Spleen (tissue), 11 donors: ENCODE data around the gene SCN9A. TPM values are rescaled to one million over a fixed set of nuclear protein-coding genes. Genes with fewer than 3 reads are reported as not detected.

Experiments
- DNase-seq: peaks from one replicate; pipeline ENCODE4 v3.0.0-alpha.2; 2020
- H3K27ac ChIP-seq, 8 donors: fragments of 200-600 bp; sonication (generic) in 7 of 8; 1 replicate in 4 of 8; 2 replicates in 4 of 8; pipeline versions ENCODE4 v1.5.0 to v1.8.0; 2016 to 2021; ENCODE audit warnings: inconsistent platforms in 4 of 8, mild to moderate bottlenecking in 4 of 8, moderate library complexity in 1 of 8
- H3K27me3 ChIP-seq, 7 donors: fragments of 200-600 bp; sonication (generic) in 6 of 7; replicated peaks in 1 of 7; 1 replicate in 4 of 7; 2 replicates in 3 of 7; pipeline versions ENCODE4 v1.5.0 to v1.8.0; 2016 to 2021; ENCODE audit warnings: inconsistent platforms in 3 of 7, mild to moderate bottlenecking in 1 of 7
- H3K36me3 ChIP-seq, 6 donors: fragments of 200-600 bp; sonication (generic) in 5 of 6; 1 replicate in 4 of 6; 2 replicates in 2 of 6; pipeline versions ENCODE4 v1.5.0 to v1.8.0; 2016 to 2021; ENCODE audit warnings: inconsistent platforms in 2 of 6
- H3K4me1 ChIP-seq, 6 donors: fragments of 200-600 bp; sonication (generic) in 5 of 6; 1 replicate in 3 of 6; 2 replicates in 3 of 6; pipeline versions ENCODE4 v1.5.0 to v1.8.0; 2016 to 2021; ENCODE audit warnings: inconsistent platforms in 3 of 6
- H3K4me3 ChIP-seq, 8 donors: fragments of 200-600 bp; sonication (generic) in 7 of 8; 1 replicate in 4 of 8; 2 replicates in 4 of 8; pipeline versions ENCODE4 v1.5.0 to v1.8.0; 2016 to 2021; ENCODE audit warnings: inconsistent platforms in 4 of 8, mild to moderate bottlenecking in 4 of 8, moderate library complexity in 2 of 8
- H3K9me3 ChIP-seq, 8 donors: fragments of 200-600 bp; sonication (generic) in 7 of 8; 1 replicate in 4 of 8; 2 replicates in 4 of 8; pipeline versions ENCODE4 v1.5.0 to v1.8.0; 2016 to 2021; ENCODE audit warnings: inconsistent platforms in 4 of 8
- CTCF ChIP-seq, 11 experiments: fragments of 200-600 bp in 7 of 11; fragments of 450-650 bp in 4 of 11; sonication (generic) in 4 of 11; IDR thresholded peaks in 8 of 11; conservative IDR thresholded peaks in 3 of 11; 1 replicate in 7 of 11; 2 replicates in 4 of 11; pipeline versions ENCODE4 v1.4.0 to v1.8.0; 2016 to 2021; ENCODE audit warnings: antibody characterized with exemption in 11 of 11, inconsistent platforms in 4 of 11, mild to moderate bottlenecking in 1 of 11
- POLR2A ChIP-seq, 3 donors: fragments of 450-650 bp; IDR thresholded peaks; one replicate each; pipeline ENCODE4 v1.5.1; 2017; ENCODE audit warnings: antibody characterized with exemption in 3 of 3, mild to moderate bottlenecking in 1 of 3
- POLR2AphosphoS5 ChIP-seq, 3 donors: sonication (generic); formaldehyde crosslinking; IDR thresholded peaks; one replicate each; pipeline ENCODE4 v1.5.1; 2017; ENCODE audit warnings: antibody characterized with exemption in 3 of 3
- WGBS, 5 donors: extraction: QIAGEN DNeasy Blood & Tissue Kit in 3 of 5; methylation state at CpG; one replicate each; pipeline versions ENCODE4 v1.1.5 to v1.1.7; 2013 to 2018; 5-methylcytosine and 5-hydroxymethylcytosine counted together
- intact Hi-C: fragments of 100-400 bp; cut with DNase I; formaldehyde crosslinking; loops from one replicate; pipeline ENCODE4 v1.15.0; 2023; ENCODE audit warnings: low total_unique reads
- polyA plus RNA-seq, 3 donors: library from polyadenylated mRNA; stranded (reverse); fragments of 200-250 nt; gene quantifications; one replicate each; pipeline ENCODE4 v1.2.1, GENCODE V29; 2013
- total RNA-seq, 7 donors: library from RNA; depleted of rRNA in 3 of 7; stranded (reverse); fragments of >200 nt in 3 of 7; fragmentation: NEBNext Ultra II Directional in 4 of 7; extraction: Animal tissue kit (Norgen Biotek cat#: 25700) in 4 of 7; gene quantifications; one replicate each; pipeline versions ENCODE4 v1.1.0 to v1.2.1, GENCODE V29; 2016 to 2021
- donor health status: healthy with polysubstance abuse.
- donor health status: DM: no; HTN: no; CAD: no; lungs with moderate emphysema.
- donor health status: DM: no; HTN: no; CAD: no.
- donor health status: Bipolar disorder and iron deficiency.
- donor health status: healthy.
- donor health status: DM: no; HTN: no; CAD: no.
- donor health status: DM: yes; HTN: yes; CAD: no.

Gene SCN9A
- total and polyA plus RNA-seq, 10 donors, result 0.76 to 27.9 (median 17.3) TPM

GRCh38 chr2:166333801-166334200 is 41.9 kb downstream of the SCN9A start:
- intact Hi-C loops, result no loop called here
- 84 to 93% (median 86%) methylated on average over 2 of the region's 2 CpGs for WGBS, 5 donors

GRCh38 chr2:166332106-166332505 is 43.6 kb downstream of the SCN9A start:
- intact Hi-C loops, result no loop called here
- DNase-seq, result no peak
- Histone ChIP-seq H3K27me3 (no peaks in the 10 kb centered on the region), H3K9me3 (no peaks in the 10 kb centered on the region), H3K4me3 (no peak overlapping the region), H3K4me1 (no peaks in the 10 kb centered on the region), H3K36me3 (no peaks in the 10 kb centered on the region), H3K27ac (no peak overlapping the region)
- TF ChIP-seq POLR2A (IDR thresholded peaks at IDR 0.05), result no peak
- no peak for TF ChIP-seq CTCF (IDR thresholded peaks at IDR 0.05 in 8 of 11, conservative IDR thresholded peaks at IDR 0.05 in 3 of 11)
- TF ChIP-seq POLR2AphosphoS5 (IDR thresholded peaks at IDR 0.05), result no peak

More at GRCh38 chr2:166333801-166334200, 41.9 kb downstream of the SCN9A start:
- H3K4me3 ChIP-seq, result no peak overlapping the region
- H3K27ac ChIP-seq, result no peak overlapping the region
- H3K9me3 ChIP-seq, result no peaks in the 10 kb centered on the region
- DNase-seq, result no peak
- H3K27me3 ChIP-seq, result no peaks in the 10 kb centered on the region
- no peaks in the 10 kb centered on the region for H3K4me1 ChIP-seq
- TF ChIP-seq CTCF (IDR thresholded peaks at IDR 0.05 in 8 of 11, conservative IDR thresholded peaks at IDR 0.05 in 3 of 11), result no peak
- no peak for TF ChIP-seq POLR2AphosphoS5 (IDR thresholded peaks at IDR 0.05)
- no peak for TF ChIP-seq POLR2A (IDR thresholded peaks at IDR 0.05)
- H3K36me3 ChIP-seq, result no peaks in the 10 kb centered on the region

- intact Hi-C loops, result no loop called here
- H3K4me1 ChIP-seq, result no peaks in the 10 kb centered on the region
- WGBS, 5 donors, result 95 to 100% (median 98%) methylated on average over 1 of the region's 1 CpG
- H3K27me3 ChIP-seq, result no peaks in the 10 kb centered on the region
- no peaks in the 10 kb centered on the region for H3K36me3 ChIP-seq
- no peak for TF ChIP-seq CTCF (IDR thresholded peaks at IDR 0.05 in 8 of 11, conservative IDR thresholded peaks at IDR 0.05 in 3 of 11)
- TF ChIP-seq POLR2A (IDR thresholded peaks at IDR 0.05), result no peak
- no peak for TF ChIP-seq POLR2AphosphoS5 (IDR thresholded peaks at IDR 0.05)
- no peak for DNase-seq
- H3K9me3 ChIP-seq, result no peaks in the 10 kb centered on the region
- no peak overlapping the region for H3K27ac ChIP-seq
- no peak overlapping the region for H3K4me3 ChIP-seq
Measured at GRCh38 chr2:166331468-166331867, 44.3 kb downstream of the SCN9A start.

GRCh38 chr2:166329465-166329864 is 46.3 kb downstream of the SCN9A start:
- H3K9me3 ChIP-seq, result no peaks in the 10 kb centered on the region
- no peaks in the 10 kb centered on the region for H3K27me3 ChIP-seq
- no peak overlapping the region for H3K27ac ChIP-seq
- TF ChIP-seq POLR2A (IDR thresholded peaks at IDR 0.05), result no peak
- H3K4me1 ChIP-seq, result no peaks in the 10 kb centered on the region
- intact Hi-C loops, result no loop called here
- DNase-seq, result no peak
- H3K4me3 ChIP-seq, result no peak overlapping the region
- no peaks in the 10 kb centered on the region for H3K36me3 ChIP-seq

GRCh38 chr2:166328147-166328546 is 47.6 kb downstream of the SCN9A start:
- Histone ChIP-seq H3K36me3 (no peaks in the 10 kb centered on the region), H3K4me3 (no peak overlapping the region), H3K27me3 (no peaks in the 10 kb centered on the region), H3K4me1 (no peaks in the 10 kb centered on the region), H3K9me3 (no peaks in the 10 kb centered on the region), H3K27ac (no peak overlapping the region)
- 57 to 70% (median 65%) methylated on average over 3 of the region's 3 CpGs for WGBS, 5 donors
- DNase-seq, result no peak
- TF ChIP-seq POLR2A (IDR thresholded peaks at IDR 0.05), result no peak
- intact Hi-C loops, result no loop called here
